ENCODE results near the gene WNT7A.

The WNT7A gene

GRCh38 chr3:13782501-13782900, 97.4 kb downstream of the WNT7A start:
- H3K4me3 ChIP-seq (ENCODE audit: low read length): no peak overlapping the region
- H3K9ac ChIP-seq (ENCODE audit: low read depth, low read length): no peak overlapping the region
- no peak overlapping the region for H3K27ac ChIP-seq (ENCODE audit: low read length)
- no peaks in the 10 kb centered on the region for H3K36me3 ChIP-seq (ENCODE audit: insufficient read depth, low read depth, low read length)
- no peaks in the 10 kb centered on the region for H3K9me3 ChIP-seq (ENCODE audit: insufficient read depth, low read depth, low read length)
- H3K27me3 ChIP-seq (ENCODE audit: insufficient read depth, low read length): no peaks in the 10 kb centered on the region
- H3K4me1 ChIP-seq (ENCODE audit: insufficient read depth, low read length): peaks cover 14% of the 10 kb centered on the region; the same call in 1 of the 2 replicates

GRCh38 chr3:13781417-13781816, 98.5 kb downstream of the WNT7A start:
- Histone ChIP-seq H3K4me3 (ENCODE audit: low read length) (no peak overlapping the region), H3K9me3 (ENCODE audit: insufficient read depth, low read depth, low read length) (no peaks in the 10 kb centered on the region), H3K9ac (ENCODE audit: low read depth, low read length) (no peak overlapping the region), H3K36me3 (ENCODE audit: insufficient read depth, low read depth, low read length) (no peaks in the 10 kb centered on the region), H3K27ac (ENCODE audit: low read length) (no peak overlapping the region), H3K27me3 (ENCODE audit: insufficient read depth, low read length) (no peaks in the 10 kb centered on the region), H3K4me1 (ENCODE audit: insufficient read depth, low read length) (peaks cover 14% of the 10 kb centered on the region; the same call in 1 of the 2 replicates)

- Histone ChIP-seq H3K27ac (ENCODE audit: low read length) (no peak overlapping the region), H3K36me3 (ENCODE audit: insufficient read depth, low read depth, low read length) (no peaks in the 10 kb centered on the region), H3K4me1 (ENCODE audit: insufficient read depth, low read length) (peaks cover 7% of the 10 kb centered on the region; the same call in 1 of the 2 replicates), H3K4me3 (ENCODE audit: low read length) (no peak overlapping the region), H3K9ac (ENCODE audit: low read depth, low read length) (no peak overlapping the region), H3K27me3 (ENCODE audit: insufficient read depth, low read length) (no peaks in the 10 kb centered on the region), H3K9me3 (ENCODE audit: insufficient read depth, low read depth, low read length) (no peaks in the 10 kb centered on the region)
Measured at GRCh38 chr3:13780432-13781176, 99.3 kb downstream of the WNT7A start.

GRCh38 chr3:13776253-13777050, 103.4 kb downstream of the WNT7A start:
- H3K9me3 ChIP-seq (ENCODE audit: insufficient read depth, low read depth, low read length): no peaks in the 10 kb centered on the region
- H3K27ac ChIP-seq (ENCODE audit: low read length): no peak overlapping the region
- H3K36me3 ChIP-seq (ENCODE audit: insufficient read depth, low read depth, low read length): no peaks in the 10 kb centered on the region
- no peaks in the 10 kb centered on the region for H3K4me1 ChIP-seq (ENCODE audit: insufficient read depth, low read length)
- no peak overlapping the region for H3K4me3 ChIP-seq (ENCODE audit: low read length)
- H3K9ac ChIP-seq (ENCODE audit: low read depth, low read length): no peak overlapping the region
- H3K27me3 ChIP-seq (ENCODE audit: insufficient read depth, low read length): no peaks in the 10 kb centered on the region

- H3K27me3 ChIP-seq (ENCODE audit: insufficient read depth, low read length): no peaks in the 10 kb centered on the region
- no peaks in the 10 kb centered on the region for H3K9me3 ChIP-seq (ENCODE audit: insufficient read depth, low read depth, low read length)
- no peak overlapping the region for H3K9ac ChIP-seq (ENCODE audit: low read depth, low read length)
- peaks cover 5% of the 10 kb centered on the region; the same call in 1 of the 2 replicates for H3K4me1 ChIP-seq (ENCODE audit: insufficient read depth, low read length)
- H3K27ac ChIP-seq (ENCODE audit: low read length): no peak overlapping the region
- H3K4me3 ChIP-seq (ENCODE audit: low read length): no peak overlapping the region
- no peaks in the 10 kb centered on the region for H3K36me3 ChIP-seq (ENCODE audit: insufficient read depth, low read depth, low read length)
Measured at GRCh38 chr3:13772885-13773745, 106.8 kb downstream of the WNT7A start.

GRCh38 chr3:13772321-13772745, 107.5 kb downstream of the WNT7A start:
- Histone ChIP-seq H3K27me3 (ENCODE audit: insufficient read depth, low read length) (no peaks in the 10 kb centered on the region), H3K9ac (ENCODE audit: low read depth, low read length) (no peak overlapping the region), H3K4me3 (ENCODE audit: low read length) (no peak overlapping the region), H3K27ac (ENCODE audit: low read length) (no peak overlapping the region), H3K4me1 (ENCODE audit: insufficient read depth, low read length) (peaks cover 5% of the 10 kb centered on the region; the same call in 1 of the 2 replicates), H3K36me3 (ENCODE audit: insufficient read depth, low read depth, low read length) (no peaks in the 10 kb centered on the region), H3K9me3 (ENCODE audit: insufficient read depth, low read depth, low read length) (no peaks in the 10 kb centered on the region)

- H3K36me3 ChIP-seq (ENCODE audit: insufficient read depth, low read depth, low read length): no peaks in the 10 kb centered on the region
- no peak overlapping the region for H3K9ac ChIP-seq (ENCODE audit: low read depth, low read length)
- H3K4me3 ChIP-seq (ENCODE audit: low read length): no peak overlapping the region
- no peaks in the 10 kb centered on the region for H3K27me3 ChIP-seq (ENCODE audit: insufficient read depth, low read length)
- no peaks in the 10 kb centered on the region for H3K9me3 ChIP-seq (ENCODE audit: insufficient read depth, low read depth, low read length)
- no peak overlapping the region for H3K27ac ChIP-seq (ENCODE audit: low read length)
- peaks cover 5% of the 10 kb centered on the region; the same call in 1 of the 2 replicates for H3K4me1 ChIP-seq (ENCODE audit: insufficient read depth, low read length)
Measured at GRCh38 chr3:13771496-13771895, 108.4 kb downstream of the WNT7A start.

GRCh38 chr3:13770170-13771169, 109.4 kb downstream of the WNT7A start:
- Histone ChIP-seq H3K4me3 (ENCODE audit: low read length) (no peak overlapping the region), H3K4me1 (ENCODE audit: insufficient read depth, low read length) (peaks cover 5% of the 10 kb centered on the region; the same call in 1 of the 2 replicates), H3K9ac (ENCODE audit: low read depth, low read length) (no peak overlapping the region), H3K36me3 (ENCODE audit: insufficient read depth, low read depth, low read length) (no peaks in the 10 kb centered on the region), H3K27me3 (ENCODE audit: insufficient read depth, low read length) (no peaks in the 10 kb centered on the region), H3K9me3 (ENCODE audit: insufficient read depth, low read depth, low read length) (no peaks in the 10 kb centered on the region), H3K27ac (ENCODE audit: low read length) (no peak overlapping the region)

GRCh38 chr3:13769422-13769821, 110.4 kb downstream of the WNT7A start:
- Histone ChIP-seq H3K9me3 (ENCODE audit: insufficient read depth, low read depth, low read length) (no peaks in the 10 kb centered on the region), H3K4me3 (ENCODE audit: low read length) (no peak overlapping the region), H3K27ac (ENCODE audit: low read length) (no peak overlapping the region), H3K4me1 (ENCODE audit: insufficient read depth, low read length) (peaks cover 5% of the 10 kb centered on the region; the same call in 1 of the 2 replicates), H3K27me3 (ENCODE audit: insufficient read depth, low read length) (no peaks in the 10 kb centered on the region), H3K9ac (ENCODE audit: low read depth, low read length) (no peak overlapping the region), H3K36me3 (ENCODE audit: insufficient read depth, low read depth, low read length) (no peaks in the 10 kb centered on the region)

- H3K9ac ChIP-seq (ENCODE audit: low read depth, low read length): no peak overlapping the region
Measured at GRCh38 chr3:13768453-13768852, 111.4 kb downstream of the WNT7A start.

More at GRCh38 chr3:13768453-13768852, 111.4 kb downstream of the WNT7A start:
- Histone ChIP-seq H3K36me3 (ENCODE audit: insufficient read depth, low read depth, low read length) (no peaks in the 10 kb centered on the region), H3K9me3 (ENCODE audit: insufficient read depth, low read depth, low read length) (no peaks in the 10 kb centered on the region), H3K27ac (ENCODE audit: low read length) (no peak overlapping the region), H3K4me1 (ENCODE audit: insufficient read depth, low read length) (peaks cover 5% of the 10 kb centered on the region; the same call in 1 of the 2 replicates), H3K4me3 (ENCODE audit: low read length) (no peak overlapping the region), H3K27me3 (ENCODE audit: insufficient read depth, low read length) (no peaks in the 10 kb centered on the region)

Measured in iPS-20b (cell line).